Measurements from ENCODE around the gene ATXN2.
"Not testable (repeated sequence)": the region's sequence is repeated elsewhere in the genome, so short reads cannot be mapped to it uniquely, and the experiment has no call there.

The ATXN2 gene

DNA sequence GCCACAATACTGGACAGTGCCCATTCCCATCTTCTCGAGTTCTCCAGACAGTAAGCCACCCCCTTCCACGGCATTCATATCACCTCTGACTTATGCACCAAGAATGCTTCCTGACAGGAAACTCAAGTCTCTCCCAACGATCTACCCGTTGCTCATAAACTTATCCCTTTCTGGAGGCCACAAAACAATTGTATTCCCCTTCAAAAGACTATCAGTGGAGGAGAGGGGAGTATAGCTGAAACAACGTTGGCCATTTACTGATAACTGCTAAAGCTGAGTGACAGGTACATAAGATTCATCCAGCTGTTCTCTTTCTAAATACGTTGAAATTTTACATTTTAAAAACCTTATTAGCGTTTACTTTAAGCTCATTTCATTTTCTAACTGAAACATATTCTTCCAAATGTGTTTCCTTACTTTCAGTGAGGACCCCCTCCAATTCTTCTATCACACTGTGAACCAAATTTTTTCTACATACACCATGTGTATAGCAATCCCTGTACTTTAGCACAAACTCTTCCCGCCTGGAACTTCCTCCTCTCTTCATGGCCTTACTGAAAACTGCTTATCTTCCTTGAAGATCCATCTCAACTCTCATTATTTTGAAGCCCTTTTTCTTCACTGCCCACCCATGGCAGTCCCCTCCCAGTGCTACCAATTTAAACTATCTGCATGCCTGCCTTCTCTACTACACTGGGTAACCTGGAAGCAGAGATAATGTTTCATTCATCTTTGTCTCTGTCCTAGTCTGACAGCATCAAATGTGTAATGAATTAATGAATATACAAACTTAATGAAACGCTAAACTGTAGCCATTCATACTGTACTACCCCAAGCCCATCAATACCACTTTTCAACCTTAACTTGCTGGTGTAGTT lies 28.8 kb downstream of the ATXN2 start:
- no peak for DNase-seq (ENCODE audit: low spot score)

GRCh38 chr12:111569363-111570083 lies 29.6 kb downstream of the ATXN2 start:
- no peak for DNase-seq (ENCODE audit: low spot score)

DNA sequence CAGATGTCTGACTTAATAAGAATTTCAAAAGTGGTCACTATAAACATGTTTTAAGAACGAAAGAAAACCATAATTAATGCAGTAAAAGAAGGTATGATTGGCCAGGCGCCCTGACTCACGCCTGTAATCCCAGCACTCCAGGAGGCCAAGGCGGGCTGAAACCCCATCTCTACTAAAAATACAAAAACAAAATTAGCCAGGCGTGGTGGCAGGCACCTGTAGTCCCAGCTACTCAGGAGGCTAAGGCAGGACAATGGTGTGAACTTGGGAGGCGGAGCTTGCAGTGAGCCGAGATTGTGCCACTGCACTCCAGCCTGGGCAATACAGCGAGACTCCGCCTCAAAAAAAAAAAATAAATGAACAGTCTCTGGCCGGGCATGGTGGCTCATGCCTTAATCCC lies 38.3 kb downstream of the ATXN2 start:
- DNase-seq (ENCODE audit: low spot score), result not testable (repeated sequence)

- no peak for DNase-seq (ENCODE audit: low spot score)
Measured at GRCh38 chr12:111558107-111558376, 41.1 kb downstream of the ATXN2 start.

- DNase-seq (ENCODE audit: low spot score), result no peak
Measured at GRCh38 chr12:111557271-111558106, 41.6 kb downstream of the ATXN2 start.

GRCh38 chr12:111556676-111557075 lies 42.4 kb downstream of the ATXN2 start:
- no peak for DNase-seq (ENCODE audit: low spot score)

DNA sequence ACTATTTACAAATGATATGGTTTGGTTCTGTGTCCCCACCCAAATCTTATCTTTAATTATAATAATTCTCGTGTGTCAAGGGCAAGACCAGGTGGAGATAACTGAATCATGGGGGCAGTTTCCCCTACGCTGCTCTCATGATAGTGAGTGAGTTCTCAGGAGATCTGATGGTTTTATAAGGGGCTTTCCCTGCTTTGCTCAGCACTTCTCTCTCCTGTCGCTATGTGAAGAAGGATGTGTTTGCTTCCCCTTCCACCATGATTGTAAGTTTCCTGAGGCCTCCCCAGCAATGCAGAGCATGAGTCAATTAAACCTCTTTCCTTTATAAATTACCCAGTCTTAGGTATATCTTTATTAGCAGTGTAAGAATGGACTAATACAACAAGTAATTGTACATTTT lies 43.8 kb downstream of the ATXN2 start:
- DNase-seq (ENCODE audit: low spot score), result not testable (repeated sequence)

DNA sequence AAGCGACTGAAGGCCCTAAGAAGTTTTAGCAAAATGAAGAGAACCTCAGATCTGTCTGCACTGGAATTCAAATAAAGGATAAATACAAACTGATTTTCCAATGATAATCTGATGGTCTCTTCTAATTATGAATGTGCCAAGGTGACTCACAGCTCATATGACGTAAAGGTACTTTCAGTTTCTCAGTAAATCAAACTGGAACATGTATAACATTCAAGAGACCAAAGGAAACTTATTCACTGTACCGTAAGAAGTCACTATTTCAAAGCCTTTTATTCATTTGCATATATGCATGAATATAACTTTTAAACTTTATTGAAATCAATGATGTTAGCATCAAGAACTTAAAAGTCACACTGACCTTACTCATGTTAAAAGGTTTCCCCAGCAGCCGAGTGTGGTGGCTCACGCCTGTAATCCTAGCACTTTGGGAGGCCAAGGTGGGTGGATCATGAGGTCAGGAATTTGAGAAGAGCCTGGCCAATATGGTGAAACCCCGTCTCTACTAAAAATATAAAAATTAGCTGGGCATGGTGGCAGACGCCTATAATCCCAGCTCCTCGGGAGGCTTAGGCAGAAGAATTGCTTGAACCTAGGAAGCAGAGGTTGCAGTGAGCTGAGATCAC lies 52.2 kb downstream of the ATXN2 start:
- DNase-seq (ENCODE audit: low spot score), result no peak

DNA sequence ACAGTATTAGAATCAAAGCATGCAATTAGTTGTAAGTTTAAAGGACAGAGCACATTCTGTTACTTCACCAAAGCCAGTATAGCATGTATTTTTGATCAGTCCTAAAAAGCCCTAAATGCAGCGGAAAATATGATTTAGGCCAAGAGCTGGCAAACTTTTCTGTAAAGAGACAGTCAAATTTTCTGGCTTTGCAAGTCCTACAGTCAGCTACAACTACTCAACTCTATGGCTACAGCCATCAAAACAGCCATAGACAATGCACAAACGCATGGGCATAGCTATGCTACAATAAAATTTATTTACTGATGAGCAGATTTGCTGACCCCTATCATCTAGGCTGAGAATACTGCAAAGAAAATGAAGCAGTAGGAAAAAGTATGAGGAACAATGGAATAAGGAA lies 52.9 kb downstream of the ATXN2 start:
- DNase-seq (ENCODE audit: low spot score), result no peak

DNA sequence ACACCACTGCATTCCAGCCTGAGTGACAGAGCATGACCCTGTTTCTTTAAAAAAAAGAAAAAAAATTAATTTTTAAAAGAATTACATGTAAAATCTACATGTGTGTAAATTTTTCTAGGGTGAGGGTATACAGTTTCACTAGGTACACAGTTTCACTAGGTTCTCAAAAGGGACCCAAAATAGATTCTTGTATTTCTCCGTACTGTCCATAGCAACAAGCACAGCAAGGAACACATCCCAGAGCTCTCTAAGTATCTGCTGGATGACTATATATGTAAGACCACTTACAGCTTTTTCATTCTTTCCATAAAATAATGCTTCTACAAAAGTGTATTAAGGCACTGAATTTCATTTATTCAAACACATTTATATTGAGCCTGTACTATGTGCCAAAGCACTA lies 55.1 kb downstream of the ATXN2 start:
- DNase-seq (ENCODE audit: low spot score), result no peak

GRCh38 chr12:111532751-111533150 lies 66.4 kb downstream of the ATXN2 start:
- no peak for DNase-seq (ENCODE audit: low spot score)

DNA sequence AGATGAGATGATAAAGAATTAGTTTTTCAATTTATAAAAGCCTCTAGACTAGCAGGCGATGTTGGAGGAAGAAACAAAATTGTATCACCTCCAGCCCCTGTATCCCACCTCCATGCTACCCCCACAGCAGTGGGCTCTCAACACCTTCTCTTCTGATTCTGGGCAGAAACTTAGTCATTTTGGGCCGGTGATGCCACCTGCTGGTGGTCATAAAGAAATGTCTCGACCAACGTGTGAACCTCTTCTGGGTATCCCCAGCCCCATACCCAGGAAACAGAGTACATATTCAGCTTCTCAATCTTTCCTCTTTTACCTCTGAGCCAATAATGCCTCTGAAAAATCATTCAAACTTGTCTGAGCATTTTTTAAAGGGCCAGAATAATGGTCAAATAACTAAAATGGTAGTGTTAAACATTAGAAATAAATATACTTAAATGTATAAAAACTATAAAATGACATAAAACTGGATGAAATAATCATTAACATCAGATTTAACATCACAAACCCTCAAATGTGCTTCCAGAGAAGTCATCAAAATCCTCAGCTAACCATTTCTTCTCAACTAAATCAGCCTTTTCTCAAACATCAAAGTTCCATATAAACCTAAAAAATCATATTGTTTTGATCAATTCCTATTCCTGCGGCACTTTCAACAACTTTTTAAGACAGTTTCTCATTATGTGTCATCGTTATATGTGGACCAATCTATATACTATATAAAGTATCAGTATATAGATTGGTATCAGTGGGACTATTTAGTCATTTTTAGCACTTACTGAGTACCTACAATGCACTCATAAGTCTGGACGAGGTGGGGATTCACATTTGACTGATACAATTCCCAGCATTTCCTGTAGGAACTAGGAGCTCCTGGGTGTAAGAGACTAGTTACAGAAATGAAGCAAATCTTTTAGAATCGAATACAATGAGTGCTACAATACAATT lies 69.4 kb downstream of the ATXN2 start:
- peak; percentile 80 for DNase-seq (ENCODE audit: low spot score)

GRCh38 chr12:111523587-111524167 lies 75.4 kb downstream of the ATXN2 start:
- no peak for DNase-seq (ENCODE audit: low spot score)

GRCh38 chr12:111521801-111522200 lies 77.3 kb downstream of the ATXN2 start:
- no peak for DNase-seq (ENCODE audit: low spot score)

DNA sequence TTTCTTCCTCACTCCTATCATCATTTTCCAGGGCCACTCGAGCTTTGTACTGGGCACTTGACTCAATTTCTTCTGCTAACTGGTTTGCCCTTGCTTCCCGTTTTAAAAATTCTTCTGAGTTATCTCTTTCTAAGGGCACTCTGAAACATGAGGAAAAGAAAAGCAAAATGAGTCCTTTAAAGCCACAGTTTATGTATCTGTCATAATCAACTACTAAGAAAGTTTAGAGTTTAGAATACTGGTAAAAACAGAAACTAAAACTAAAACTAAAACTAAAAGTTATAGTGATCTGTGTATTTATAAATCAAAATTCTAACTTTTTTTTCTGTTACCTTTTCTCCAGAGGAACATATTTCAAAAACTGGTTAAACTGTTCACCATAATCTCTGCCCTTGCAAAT lies 79.2 kb downstream of the ATXN2 start:
- no peak for DNase-seq (ENCODE audit: low spot score)

DNA sequence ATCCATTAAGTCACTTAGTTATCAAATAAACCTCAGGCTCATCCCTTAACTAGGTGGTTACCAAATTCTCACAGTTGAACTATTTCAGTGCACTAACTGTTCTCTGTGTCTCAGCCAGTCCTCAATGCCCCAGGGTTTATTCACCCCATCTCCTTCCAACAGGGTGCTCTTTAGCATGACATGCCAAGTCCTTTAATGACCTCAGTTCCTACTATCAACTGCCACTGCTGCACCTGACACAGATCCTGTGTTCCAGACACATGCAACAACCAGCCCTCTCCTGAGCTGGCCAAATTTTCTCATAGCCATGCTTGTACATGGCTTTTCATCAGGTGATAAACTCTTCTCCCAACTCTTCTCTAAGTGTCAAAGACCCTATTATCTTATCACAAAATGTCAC lies 80.0 kb downstream of the ATXN2 start:
- DNase-seq (ENCODE audit: low spot score), result no peak

DNA sequence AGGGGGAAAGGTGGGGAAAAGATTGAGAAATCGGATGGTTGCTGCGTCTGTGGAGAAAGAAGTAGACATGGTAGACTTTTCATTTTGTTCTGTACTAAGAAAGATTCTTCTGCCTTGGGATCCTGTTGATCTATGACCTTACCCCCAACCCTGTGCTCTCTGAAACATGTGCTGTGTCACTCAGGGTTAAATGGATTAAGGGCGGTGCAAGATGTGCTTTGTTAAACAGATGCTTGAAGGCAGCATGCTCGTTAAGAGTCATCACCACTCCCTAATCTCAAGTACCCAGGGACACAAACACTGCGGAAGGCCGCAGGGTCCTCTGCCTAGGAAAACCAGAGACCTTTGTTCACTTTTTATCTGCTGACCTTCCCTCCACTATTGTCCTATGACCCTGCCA lies 91.4 kb downstream of the ATXN2 start:
- DNase-seq (ENCODE audit: low spot score), result not testable (repeated sequence)

GRCh38 chr12:111507258-111507657 lies 91.9 kb downstream of the ATXN2 start:
- DNase-seq (ENCODE audit: low spot score), result not testable (repeated sequence)

GRCh38 chr12:111506260-111506659 lies 92.9 kb downstream of the ATXN2 start:
- no peak for DNase-seq (ENCODE audit: low spot score)

DNA sequence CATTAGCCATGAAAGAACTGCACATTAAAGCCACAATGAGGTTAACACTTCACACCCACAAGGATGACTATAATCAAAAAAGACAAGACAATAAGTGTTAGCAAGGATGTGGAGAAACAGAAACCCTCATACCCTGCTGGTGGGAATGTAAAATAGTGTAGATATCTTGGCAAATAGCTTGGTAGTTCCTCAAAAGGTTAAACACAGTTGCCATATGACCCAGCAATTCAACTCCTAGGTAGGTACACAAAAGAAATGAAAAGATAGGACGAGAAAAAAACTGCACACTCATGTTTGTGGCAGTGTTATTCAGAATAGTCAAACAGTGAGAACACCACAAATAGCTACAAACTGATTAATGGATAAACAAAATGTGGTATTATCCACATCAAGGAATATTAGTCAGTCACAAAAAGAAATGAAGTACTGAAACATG lies 93.5 kb downstream of the ATXN2 start:
- no peak for DNase-seq (ENCODE audit: low spot score)

- DNase-seq (ENCODE audit: low spot score), result no peak
Measured at GRCh38 chr12:111503116-111503515, 96.0 kb downstream of the ATXN2 start.

Measured in hematopoietic multipotent progenitor cell treated with erythropoietin and hydrocortisone succinate and interleukin-3 and kit ligand, for 17 days (in vitro differentiated cells).